ENCODE measurements around the gene KRTAP5-1.

DNA sequence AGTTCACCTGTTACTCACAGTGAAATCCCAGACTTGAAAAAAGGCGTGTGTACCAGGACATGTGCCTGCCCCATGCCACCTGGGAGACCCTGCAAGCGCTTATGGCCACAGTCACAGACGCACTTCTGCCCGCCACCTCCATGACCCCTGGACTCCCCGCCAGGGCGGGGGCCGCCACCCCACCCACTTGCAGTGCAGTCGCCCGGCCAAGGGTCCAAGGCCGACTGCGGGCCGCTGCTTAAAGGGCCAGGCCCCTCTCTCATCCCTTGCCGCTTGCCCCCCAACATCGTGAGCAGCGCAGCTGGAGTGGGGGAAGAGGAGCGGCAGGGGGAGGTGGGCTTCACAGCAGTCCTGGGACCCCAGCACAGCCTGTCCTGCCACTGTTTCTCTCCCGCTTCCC lies 23.8 kb downstream of the KRTAP5-1 start:
- TF ChIP-seq POLR2AphosphoS5 (IDR thresholded peaks at IDR 0.05) (no peak), EP300 (IDR thresholded peaks at IDR 0.05) (no peak), POLR2A (IDR thresholded peaks at IDR 0.05; ENCODE audit: low read depth) (no peak)
